Neutrophil (primary cell): Measurements from ENCODE around the gene PHC2.

Experiments
- H3K27ac ChIP-seq: fragments of 200-600 bp; sonication (generic); 2 replicates; pipeline ENCODE4 v1.5.1; 2016; ENCODE audit warnings: mild to moderate bottlenecking, moderate library complexity
- H3K27me3 ChIP-seq: fragments of 200-600 bp; sonication (generic); 2 replicates; pipeline ENCODE4 v1.6.0; 2016; ENCODE audit warnings: mild to moderate bottlenecking
- H3K36me3 ChIP-seq: fragments of 200-600 bp; sonication (generic); 2 replicates; pipeline ENCODE4 v1.5.1; 2017
- H3K4me1 ChIP-seq, 2 experiments: fragments of 200-600 bp in 1 of 2; sonication (generic) in 1 of 2; 1 replicate in 1 of 2; 2 replicates in 1 of 2; pipeline versions ENCODE4 v1.5.1 to v1.6.1; 2013 to 2016; ENCODE audit warnings: low read depth in 1 of 2, low read length in 1 of 2, mild to moderate bottlenecking in 1 of 2, moderate library complexity in 1 of 2; ENCODE audit not compliant: control insufficient read depth in 1 of 2, insufficient read depth in 1 of 2
- H3K4me3 ChIP-seq, 2 experiments: fragments of 200-600 bp in 1 of 2; sonication (generic) in 1 of 2; 1 replicate in 1 of 2; 2 replicates in 1 of 2; pipeline ENCODE4 v1.5.1; 2013 to 2016; ENCODE audit warnings: low read depth in 1 of 2, low read length in 1 of 2, mild to moderate bottlenecking in 1 of 2, moderate library complexity in 1 of 2
- H3K9me3 ChIP-seq: fragments of 200-600 bp; sonication (generic); 2 replicates; pipeline ENCODE4 v1.5.1; 2016
- CTCF ChIP-seq: fragments of 200-600 bp; sonication (generic); IDR thresholded peaks from 2 replicates; pipeline ENCODE4 v1.5.1; 2016; ENCODE audit warnings: antibody characterized with exemption

The PHC2 gene

GRCh38 chr1:33392639-33393038 lies 38.3 kb downstream of the PHC2 start:
- no peak overlapping the region for H3K4me3 ChIP-seq

GRCh38 chr1:33392206-33392605 lies 38.7 kb downstream of the PHC2 start:
- no peak overlapping the region for H3K4me3 ChIP-seq
- TF ChIP-seq CTCF = no peak
- peaks cover 0 to 5% of the 10 kb centered on the region in 2 experiments for H3K4me1 ChIP-seq
- no peaks in the 10 kb centered on the region for H3K9me3 ChIP-seq
- H3K27me3 ChIP-seq = peaks cover 4% of the 10 kb centered on the region
- H3K27ac ChIP-seq = no peak overlapping the region
- H3K36me3 ChIP-seq = no peaks in the 10 kb centered on the region

More at GRCh38 chr1:33392639-33393038, 38.3 kb downstream of the PHC2 start:
- Histone ChIP-seq H3K27ac (no peak overlapping the region), H3K4me1 (peaks cover 0 to 5% of the 10 kb centered on the region in 2 experiments), H3K27me3 (peaks cover 4% of the 10 kb centered on the region), H3K36me3 (no peaks in the 10 kb centered on the region), H3K9me3 (no peaks in the 10 kb centered on the region)
- TF ChIP-seq CTCF = no peak

- TF ChIP-seq CTCF = no peak
- Histone ChIP-seq H3K4me3 (no peak overlapping the region), H3K36me3 (no peaks in the 10 kb centered on the region), H3K27ac (no peak overlapping the region), H3K4me1 (peaks cover 0 to 5% of the 10 kb centered on the region in 2 experiments), H3K27me3 (peaks cover under 1% of the 10 kb centered on the region), H3K9me3 (no peaks in the 10 kb centered on the region)
Observed at GRCh38 chr1:33391343-33392078, 39.4 kb downstream of the PHC2 start.

- Histone ChIP-seq H3K27ac (no peak overlapping the region), H3K9me3 (no peaks in the 10 kb centered on the region), H3K4me3 (no peak overlapping the region), H3K27me3 (no peaks in the 10 kb centered on the region), H3K4me1 (no peaks in the 10 kb centered on the region), H3K36me3 (no peaks in the 10 kb centered on the region)
- no peak for TF ChIP-seq CTCF
Observed at GRCh38 chr1:33390542-33390941, 40.4 kb downstream of the PHC2 start.

- no peaks in the 10 kb centered on the region for H3K9me3 ChIP-seq
- H3K36me3 ChIP-seq = no peaks in the 10 kb centered on the region
- TF ChIP-seq CTCF = no peak
- no peak overlapping the region for H3K27ac ChIP-seq
- H3K4me3 ChIP-seq = no peak overlapping the region
- H3K27me3 ChIP-seq = peaks cover 4% of the 10 kb centered on the region
- no peaks in the 10 kb centered on the region for H3K4me1 ChIP-seq
Observed at GRCh38 chr1:33388805-33389771, 41.8 kb downstream of the PHC2 start.
